ENCODE results near the gene RHOT2.

Gene RHOT2

GRCh38 chr16:718389-718788 lies 50.5 kb downstream of the RHOT2 start:
- H3K4me3 ChIP-seq (ENCODE audit: low read depth, low read length) = no peak overlapping the region
- TF ChIP-seq CTCF (IDR thresholded peaks at IDR 0.05; ENCODE audit: insufficient read depth, low read depth, low read length, missing control alignments) = no peak
- DNase-seq (ENCODE audit: low read depth) = no peak

- H3K4me3 ChIP-seq (ENCODE audit: low read depth, low read length) = no peak overlapping the region
- TF ChIP-seq CTCF (IDR thresholded peaks at IDR 0.05; ENCODE audit: insufficient read depth, low read depth, low read length, missing control alignments) = no peak
Measured at GRCh38 chr16:718922-719321, 51.0 kb downstream of the RHOT2 start.

GRCh38 chr16:719815-720446 lies 52.0 kb downstream of the RHOT2 start:
- no peak for TF ChIP-seq CTCF (IDR thresholded peaks at IDR 0.05; ENCODE audit: insufficient read depth, low read depth, low read length, missing control alignments)
- no peak for DNase-seq (ENCODE audit: low read depth)
- peak overlapping the region; percentile 86 for H3K4me3 ChIP-seq (ENCODE audit: low read depth, low read length)

More at GRCh38 chr16:718922-719321, 51.0 kb downstream of the RHOT2 start:
- DNase-seq (ENCODE audit: low read depth) = no peak

- DNase-seq (ENCODE audit: low read depth) = peak; percentile 85
- peak overlapping the region; percentile 86 for H3K4me3 ChIP-seq (ENCODE audit: low read depth, low read length)
- peak; percentile 21 for TF ChIP-seq CTCF (IDR thresholded peaks at IDR 0.05; ENCODE audit: insufficient read depth, low read depth, low read length, missing control alignments)
Measured at GRCh38 chr16:720447-720989, 52.6 kb downstream of the RHOT2 start.

- TF ChIP-seq CTCF (IDR thresholded peaks at IDR 0.05; ENCODE audit: insufficient read depth, low read depth, low read length, missing control alignments) = no peak
- peak within 1 kb of the TSS; percentile 86 for H3K4me3 ChIP-seq (ENCODE audit: low read depth, low read length)
- peak; percentile 95 for DNase-seq (ENCODE audit: low read depth)
Measured at GRCh38 chr16:720990-721764, 53.2 kb downstream of the RHOT2 start, which contains the start of gene ANTKMT. ANTKMT (plus strand) TSS chr16:721146; CDS start chr16:721275, 129 bp downstream.

GRCh38 chr16:721765-722540 lies 54.0 kb downstream of the RHOT2 start:
- DNase-seq (ENCODE audit: low read depth) = no peak
- H3K4me3 ChIP-seq (ENCODE audit: low read depth, low read length) = peak overlapping the region; percentile 86
- no peak for TF ChIP-seq CTCF (IDR thresholded peaks at IDR 0.05; ENCODE audit: insufficient read depth, low read depth, low read length, missing control alignments)
